AG04450 (cell line): ENCODE measurements around the gene FOXJ3. TPM values are rescaled to one million over a fixed set of nuclear protein-coding genes. Genes with fewer than 3 reads are reported as not detected.

ENCODE experiments used
- CTCF ChIA-PET: fragments of 300-600, 350-600 bp; formaldehyde crosslinking; extraction: SDS; loops from one replicate; lab custom pipeline; 2022; ENCODE audit warnings: antibody characterized with exemption, inconsistent platforms; lab: Charles Lee
- POLR2A ChIA-PET: fragments of 350-600 bp; formaldehyde crosslinking; extraction: SDS; loops from one replicate; lab custom pipeline; 2021; ENCODE audit warnings: antibody characterized with exemption, inconsistent platforms; lab: Yijun Ruan, JAX
- DNase-seq: peaks from one replicate; pipeline ENCODE4 v3.0.0-alpha.2; 2011; ENCODE audit warnings: low read depth, low spot score
- H3K27ac ChIP-seq: one replicate; pipeline ENCODE4 v1.5.1; 2012; ENCODE audit warnings: low read depth, low read length, control low read depth
- H3K27me3 ChIP-seq: one replicate; pipeline ENCODE4 v1.6.0; 2012; ENCODE audit warnings: low read length; ENCODE audit not compliant: control insufficient read depth, insufficient read depth
- H3K4me3 ChIP-seq: 2 replicates; pipeline ENCODE4 v1.5.1; 2011; ENCODE audit warnings: mild to moderate bottlenecking, low read depth, low read length, control low read depth
- H3K9me3 ChIP-seq: 2 replicates; pipeline ENCODE4 v1.5.1; 2012; ENCODE audit warnings: low read length; ENCODE audit not compliant: control insufficient read depth, insufficient read depth
- CTCF ChIP-seq: IDR thresholded peaks from 2 replicates; pipeline ENCODE4 v1.5.1; 2011; ENCODE audit warnings: low read depth, low read length, control low read depth, inconsistent platforms
- polyA plus RNA-seq: library from polyadenylated mRNA; depleted of rRNA; stranded (reverse); fragments of >200 nt; gene quantifications from 2 replicates; pipeline ENCODE4 v1.2.3, GENCODE V29; 2011

The FOXJ3 gene
- polyA plus RNA-seq, 1 experiment: 36.2 TPM

GRCh38 chr1:42201986-42202385 is 133.0 kb downstream of the FOXJ3 start:
- no peak for DNase-seq
- Histone ChIP-seq H3K9me3 (no peaks in the 10 kb centered on the region), H3K27ac (no peak overlapping the region), H3K4me3 (no peak overlapping the region), H3K27me3 (no peaks in the 10 kb centered on the region)
- ChIA-PET CTCF (interaction anchor here (1.8 kb wide), 1 partner anchor 29 kb away, joined by 7 read pairs; no protein-coding TSS in a partner anchor), POLR2A (no interaction called here)
- TF ChIP-seq CTCF: no peak

GRCh38 chr1:42198251-42198650 is 136.8 kb downstream of the FOXJ3 start:
- Histone ChIP-seq H3K27me3 (no peaks in the 10 kb centered on the region), H3K27ac (no peak overlapping the region), H3K4me3 (no peak overlapping the region), H3K9me3 (no peaks in the 10 kb centered on the region)
- ChIA-PET CTCF (interaction anchor here (0.9 kb wide), 1 partner anchor 25 kb away, joined by 3 read pairs; no protein-coding TSS in a partner anchor), POLR2A (interaction anchor here (0.6 kb wide), 1 partner anchor 1758 kb away, joined by 6 read pairs; no protein-coding TSS in a partner anchor)
- DNase-seq: no peak
- no peak for TF ChIP-seq CTCF

- Histone ChIP-seq H3K27me3 (no peaks in the 10 kb centered on the region), H3K4me3 (no peak overlapping the region), H3K27ac (no peak overlapping the region), H3K9me3 (no peaks in the 10 kb centered on the region)
- no peak for TF ChIP-seq CTCF
- ChIA-PET CTCF (interaction anchor here (1.0 kb wide), 1 partner anchor 14 kb away, joined by 3 read pairs; no protein-coding TSS in a partner anchor), POLR2A (no interaction called here)
- DNase-seq: no peak
Observed at GRCh38 chr1:42195841-42196240, 139.2 kb downstream of the FOXJ3 start.

- TF ChIP-seq CTCF: no peak
- ChIA-PET POLR2A (no interaction called here), CTCF (interaction anchor here (2.7 kb wide), 1 partner anchor 18 kb away, joined by 16 read pairs; no protein-coding TSS in a partner anchor)
Observed at GRCh38 chr1:42192106-42192505, 142.9 kb downstream of the FOXJ3 start.

GRCh38 chr1:42191319-42191718 is 143.7 kb downstream of the FOXJ3 start:
- Histone ChIP-seq H3K4me3 (no peak overlapping the region), H3K27ac (no peak overlapping the region), H3K27me3 (no peaks in the 10 kb centered on the region), H3K9me3 (no peaks in the 10 kb centered on the region)
- no peak for TF ChIP-seq CTCF
- DNase-seq: no peak
- ChIA-PET CTCF (interaction anchor here (2.7 kb wide), 1 partner anchor 17 kb away, joined by 16 read pairs; no protein-coding TSS in a partner anchor), POLR2A (no interaction called here)

More at GRCh38 chr1:42192106-42192505, 142.9 kb downstream of the FOXJ3 start:
- Histone ChIP-seq H3K9me3 (no peaks in the 10 kb centered on the region), H3K27me3 (no peaks in the 10 kb centered on the region), H3K27ac (no peak overlapping the region), H3K4me3 (no peak overlapping the region)
- no peak for DNase-seq
